Cardiac muscle cell (in vitro differentiated cells and primary cell): Measurements from ENCODE around the gene CCDC197. TPM values are rescaled to one million over a fixed set of nuclear protein-coding genes. Genes with fewer than 3 reads are reported as not detected.

Experiments used
- DNase-seq, 2 donors: peaks; one replicate each; pipeline versions ENCODE4 v3.0.0 to v3.0.0-alpha.2; 2010 to 2017; ENCODE audit warnings: low read depth in 1 of 2, low spot score in 1 of 2
- H3K27ac ChIP-seq: fragments of 200-600 bp; sonication (generic); 2 replicates; pipeline ENCODE4 v1.5.1; 2016
- H3K27me3 ChIP-seq: fragments of 200-600 bp; sonication (generic); 2 replicates; pipeline ENCODE4 v1.6.0; 2016; ENCODE audit warnings: control low read depth
- H3K36me3 ChIP-seq: fragments of 200-600 bp; sonication (generic); 2 replicates; pipeline ENCODE4 v1.5.1; 2016; ENCODE audit warnings: control low read depth
- H3K4me1 ChIP-seq: fragments of 200-600 bp; sonication (generic); 2 replicates; pipeline ENCODE4 v1.8.1; 2017; ENCODE audit warnings: low read depth, mild to moderate bottlenecking, mixed run types
- H3K4me3 ChIP-seq: fragments of 200-600 bp; sonication (generic); 2 replicates; pipeline ENCODE4 v1.5.1; 2016; ENCODE audit warnings: mild to moderate bottlenecking
- H3K9me3 ChIP-seq: fragments of 200-600 bp; sonication (generic); 2 replicates; pipeline ENCODE4 v1.5.1; 2017; ENCODE audit warnings: low read depth, mild to moderate bottlenecking, control low read depth
- polyA plus RNA-seq: library from polyadenylated mRNA; unstranded; fragments of >200 nt; fragmentation: Nextera tagmentation; extraction: Ambion mirVana; gene quantifications from 2 replicates; pipeline ENCODE4 v1.2.1, GENCODE V29; 2016
- total RNA-seq: library from RNA; depleted of rRNA; stranded (reverse); fragments of >200 nt; gene quantifications from 2 replicates; pipeline ENCODE4 v1.2.3, GENCODE V29; 2016
- TF ChIP-seq, protein P1 (sequence below): IDR thresholded peaks from 2 replicates; pipeline ENCODE4 v1.5.1; 2012; ENCODE audit warnings: low read depth, mild to moderate bottlenecking, low read length

CCDC197 gene
- total and polyA plus RNA-seq, 2 experiments from 2014 or later: not detected

DNA sequence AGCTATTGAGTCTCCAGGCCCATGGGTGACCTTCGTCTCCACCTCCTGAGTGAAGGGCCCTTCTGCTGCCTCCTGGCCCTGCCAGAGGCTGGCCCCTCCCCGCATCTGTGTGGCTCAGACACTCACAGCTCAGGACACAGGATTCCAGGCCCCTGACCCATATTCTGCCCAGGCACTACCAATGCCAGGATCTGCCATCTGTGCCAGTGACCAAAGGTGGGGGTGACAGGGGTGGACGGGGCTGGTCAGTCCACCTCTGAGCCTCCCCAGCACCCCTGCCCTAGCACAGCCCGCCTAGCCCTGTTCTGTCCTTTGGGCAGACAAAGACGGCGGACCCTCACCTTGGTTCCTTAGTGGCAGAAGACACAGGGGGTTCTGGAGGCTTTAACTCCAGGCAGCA is 23.5 kb upstream of the CCDC197 start:
- TF ChIP-seq, protein P1, sequence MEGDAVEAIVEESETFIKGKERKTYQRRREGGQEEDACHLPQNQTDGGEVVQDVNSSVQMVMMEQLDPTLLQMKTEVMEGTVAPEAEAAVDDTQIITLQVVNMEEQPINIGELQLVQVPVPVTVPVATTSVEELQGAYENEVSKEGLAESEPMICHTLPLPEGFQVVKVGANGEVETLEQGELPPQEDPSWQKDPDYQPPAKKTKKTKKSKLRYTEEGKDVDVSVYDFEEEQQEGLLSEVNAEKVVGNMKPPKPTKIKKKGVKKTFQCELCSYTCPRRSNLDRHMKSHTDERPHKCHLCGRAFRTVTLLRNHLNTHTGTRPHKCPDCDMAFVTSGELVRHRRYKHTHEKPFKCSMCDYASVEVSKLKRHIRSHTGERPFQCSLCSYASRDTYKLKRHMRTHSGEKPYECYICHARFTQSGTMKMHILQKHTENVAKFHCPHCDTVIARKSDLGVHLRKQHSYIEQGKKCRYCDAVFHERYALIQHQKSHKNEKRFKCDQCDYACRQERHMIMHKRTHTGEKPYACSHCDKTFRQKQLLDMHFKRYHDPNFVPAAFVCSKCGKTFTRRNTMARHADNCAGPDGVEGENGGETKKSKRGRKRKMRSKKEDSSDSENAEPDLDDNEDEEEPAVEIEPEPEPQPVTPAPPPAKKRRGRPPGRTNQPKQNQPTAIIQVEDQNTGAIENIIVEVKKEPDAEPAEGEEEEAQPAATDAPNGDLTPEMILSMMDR: no peak
- Histone ChIP-seq H3K9me3 (no peaks in the 10 kb centered on the region), H3K27me3 (no peaks in the 10 kb centered on the region), H3K4me3 (no peak overlapping the region), H3K27ac (peak overlapping the region; percentile 100), H3K4me1 (peaks cover 51% of the 10 kb centered on the region), H3K36me3 (no peaks in the 10 kb centered on the region)
- DNase-seq: no peak

DNA sequence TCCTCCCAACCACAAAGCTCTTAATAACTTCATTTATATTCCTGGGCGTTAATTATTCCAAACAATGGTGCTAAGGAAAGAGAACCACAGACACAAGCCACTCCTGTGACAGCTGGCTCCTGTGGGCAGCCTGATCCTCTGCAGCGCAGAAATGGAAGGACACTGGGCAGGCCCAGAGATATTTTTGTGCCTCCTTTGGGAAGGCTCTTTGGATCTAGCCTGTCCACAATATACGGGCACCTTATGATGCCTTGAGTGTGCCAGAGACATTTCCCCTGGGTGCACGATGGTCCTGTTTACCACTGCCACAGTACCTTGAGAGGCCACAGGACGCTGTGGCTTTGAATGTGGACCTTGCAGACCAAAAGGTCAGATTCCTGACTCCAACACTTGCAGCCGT is 22.8 kb upstream of the CCDC197 start:
- no peaks in the 10 kb centered on the region for H3K36me3 ChIP-seq
- peaks cover 51% of the 10 kb centered on the region for H3K4me1 ChIP-seq
- DNase-seq: no peak
- TF ChIP-seq, protein P1: no peak
- H3K27me3 ChIP-seq: no peaks in the 10 kb centered on the region
- no peaks in the 10 kb centered on the region for H3K9me3 ChIP-seq
- H3K27ac ChIP-seq: peak overlapping the region; percentile 100
- no peak overlapping the region for H3K4me3 ChIP-seq

DNA sequence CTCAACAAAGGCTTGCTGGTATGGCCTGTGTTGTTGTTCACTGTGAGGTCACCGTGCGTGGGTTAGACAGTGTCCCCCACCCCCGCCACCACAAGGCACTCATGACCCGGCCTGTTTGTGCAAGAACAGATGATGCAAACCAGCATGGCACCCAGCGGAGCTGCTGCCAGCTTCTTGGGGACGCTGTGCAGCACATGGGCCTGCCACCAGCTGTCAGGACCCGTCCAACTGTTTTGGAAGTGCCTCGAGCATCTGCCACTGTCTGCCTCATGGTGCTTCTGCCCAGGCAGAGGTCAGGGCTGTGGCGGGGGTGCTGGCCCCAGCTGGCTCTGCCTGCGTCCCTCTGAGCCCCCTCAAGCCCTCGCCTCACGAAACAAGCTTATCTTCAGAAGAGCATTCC is 22.3 kb upstream of the CCDC197 start:
- no peaks in the 10 kb centered on the region for H3K27me3 ChIP-seq
- H3K4me1 ChIP-seq: peaks cover 51% of the 10 kb centered on the region
- TF ChIP-seq, protein P1: no peak
- no peaks in the 10 kb centered on the region for H3K9me3 ChIP-seq
- no peak for DNase-seq
- H3K4me3 ChIP-seq: no peak overlapping the region
- peak overlapping the region; percentile 100 for H3K27ac ChIP-seq
- H3K36me3 ChIP-seq: no peaks in the 10 kb centered on the region

DNA sequence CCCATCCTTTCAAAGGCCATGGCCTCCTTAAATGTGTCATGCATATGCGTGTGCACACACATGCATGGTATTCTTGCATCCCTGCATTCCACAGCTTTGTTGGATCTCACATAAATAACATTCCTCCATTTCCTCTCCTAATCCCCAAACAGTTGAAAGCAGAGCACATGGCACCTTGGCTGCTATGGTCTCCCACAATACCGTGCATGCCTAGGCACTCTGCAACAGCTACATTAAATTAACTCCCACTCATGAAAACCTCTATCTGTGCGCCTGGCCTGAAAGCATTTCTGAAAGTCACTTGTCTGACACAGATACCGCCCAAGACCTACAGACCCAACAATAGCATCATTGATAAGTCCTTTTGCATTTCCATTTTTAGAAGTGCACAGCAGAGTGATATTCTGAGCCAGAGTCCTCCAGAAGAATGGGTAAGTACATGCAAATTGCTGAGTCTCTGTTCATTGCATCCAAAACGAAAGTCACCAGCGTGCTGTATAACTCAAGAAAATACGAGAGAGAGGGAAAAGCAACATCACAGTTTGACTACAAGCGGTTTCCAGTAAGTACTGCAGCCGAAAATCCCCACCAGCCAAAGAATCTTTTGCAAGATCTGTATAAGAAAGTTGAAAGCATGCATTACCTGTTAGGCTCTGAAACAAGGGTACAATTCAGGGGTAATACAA is 21.2 kb upstream of the CCDC197 start:
- H3K4me1 ChIP-seq: peaks cover 52% of the 10 kb centered on the region
- TF ChIP-seq, protein P1: no peak
- no peaks in the 10 kb centered on the region for H3K9me3 ChIP-seq
- DNase-seq: no peak
- H3K27ac ChIP-seq: peak overlapping the region; percentile 100
- no peaks in the 10 kb centered on the region for H3K36me3 ChIP-seq
- H3K4me3 ChIP-seq: peak overlapping the region; percentile 0
- no peaks in the 10 kb centered on the region for H3K27me3 ChIP-seq

DNA sequence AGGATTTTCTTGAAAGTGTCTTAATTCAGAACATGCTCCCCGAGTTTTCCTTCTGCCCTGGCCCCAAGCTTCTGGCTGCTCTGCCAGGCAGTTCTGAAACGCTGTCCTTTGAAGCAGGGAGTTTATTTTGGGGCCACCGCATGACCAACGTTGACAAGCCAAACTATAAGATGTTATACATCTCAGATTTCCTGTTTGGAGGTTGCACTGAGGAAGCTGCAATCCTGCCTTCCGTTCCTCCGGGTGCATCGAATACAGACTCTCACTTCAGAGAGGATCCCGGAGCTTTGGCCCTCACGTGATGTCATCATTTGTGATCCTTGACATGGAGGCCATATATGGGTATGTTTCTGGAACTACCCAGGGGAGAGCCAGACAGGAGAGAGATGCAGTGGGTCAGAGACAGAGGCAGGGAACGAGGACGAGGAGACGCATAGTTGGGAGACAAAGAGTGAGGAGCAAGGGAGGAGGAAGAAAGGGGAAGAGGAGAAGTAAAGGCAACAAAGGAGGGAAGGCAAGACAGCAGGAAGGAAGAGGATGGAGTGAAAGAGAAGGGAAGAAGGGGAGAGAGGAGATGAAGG is 20.5 kb upstream of the CCDC197 start, which contains the start of gene ASB2:
Gene ASB2, minus strand, starts transcription at position 94 of the 581 bp plus-strand sequence. CDS start 12,031 bp downstream, outside the sequence.
- TF ChIP-seq, protein P1: no peak

More for the DNA sequence above, 20.5 kb upstream of the CCDC197 start, which contains the start of gene ASB2:
- no peaks in the 10 kb centered on the region for H3K36me3 ChIP-seq
- peak within 1 kb of the TSS; percentile 100 for H3K27ac ChIP-seq
- H3K9me3 ChIP-seq: no peaks in the 10 kb centered on the region
- peaks cover 54% of the 10 kb centered on the region for H3K4me1 ChIP-seq
- H3K27me3 ChIP-seq: no peaks in the 10 kb centered on the region
- DNase-seq: peak; percentile 25 to 74
- peak within 1 kb of the TSS; percentile 0 for H3K4me3 ChIP-seq
